ENCODE measurements around the gene MYRFL. TPM values are rescaled to one million over a fixed set of nuclear protein-coding genes. Genes with fewer than 3 reads are reported as not detected.
"Not testable (repeated sequence)": the region's sequence is repeated elsewhere in the genome, so short reads cannot be mapped to it uniquely, and the experiment has no call there.

Gene MYRFL
- total and polyA plus RNA-seq, 12 donors: 0.10 to 0.51 (median 0.30) TPM; not detected in 4

DNA sequence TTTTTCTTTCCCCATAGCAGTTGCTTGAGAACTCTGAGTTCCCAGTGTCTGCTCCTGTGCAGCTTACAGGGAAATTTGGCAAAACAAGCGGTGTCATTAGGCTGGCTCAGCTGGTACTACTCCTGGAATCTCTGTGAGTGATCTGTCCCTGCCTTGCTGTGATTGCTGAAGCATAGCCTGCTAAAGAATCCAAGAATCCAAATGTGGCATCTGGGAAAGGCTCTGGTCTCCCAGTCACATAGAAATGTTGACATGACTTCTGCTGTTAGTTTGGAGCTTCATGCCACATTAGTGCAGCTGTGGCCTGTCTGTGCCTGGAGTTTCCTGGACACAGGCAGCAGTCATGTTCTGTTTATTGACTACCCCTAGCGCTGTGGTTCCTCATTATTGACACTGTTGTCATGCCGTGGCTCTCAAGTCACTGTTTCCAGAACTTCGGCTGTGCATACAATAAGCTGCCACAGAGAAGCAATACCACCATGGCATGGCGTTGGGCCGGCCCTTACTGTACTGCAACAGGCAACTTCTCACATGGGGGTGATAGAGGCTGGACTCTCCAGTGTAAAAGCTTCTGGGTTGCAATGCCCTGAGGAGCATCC lies 166.8 kb downstream of the MYRFL start:
- Histone ChIP-seq H3K36me3 (no peaks in the 10 kb centered on the region), H3K9me3 (peaks cover 0 to 6% (median 0%) of the 10 kb centered on the region in 11 donors), H3K27me3 (no peaks in the 10 kb centered on the region), H3K27ac (no peak overlapping the region), H3K4me3 (no peak overlapping the region), H3K4me1 (peaks cover 0 to 26% (median 18%) of the 10 kb centered on the region in 9 donors)
- TF ChIP-seq, protein P1, sequence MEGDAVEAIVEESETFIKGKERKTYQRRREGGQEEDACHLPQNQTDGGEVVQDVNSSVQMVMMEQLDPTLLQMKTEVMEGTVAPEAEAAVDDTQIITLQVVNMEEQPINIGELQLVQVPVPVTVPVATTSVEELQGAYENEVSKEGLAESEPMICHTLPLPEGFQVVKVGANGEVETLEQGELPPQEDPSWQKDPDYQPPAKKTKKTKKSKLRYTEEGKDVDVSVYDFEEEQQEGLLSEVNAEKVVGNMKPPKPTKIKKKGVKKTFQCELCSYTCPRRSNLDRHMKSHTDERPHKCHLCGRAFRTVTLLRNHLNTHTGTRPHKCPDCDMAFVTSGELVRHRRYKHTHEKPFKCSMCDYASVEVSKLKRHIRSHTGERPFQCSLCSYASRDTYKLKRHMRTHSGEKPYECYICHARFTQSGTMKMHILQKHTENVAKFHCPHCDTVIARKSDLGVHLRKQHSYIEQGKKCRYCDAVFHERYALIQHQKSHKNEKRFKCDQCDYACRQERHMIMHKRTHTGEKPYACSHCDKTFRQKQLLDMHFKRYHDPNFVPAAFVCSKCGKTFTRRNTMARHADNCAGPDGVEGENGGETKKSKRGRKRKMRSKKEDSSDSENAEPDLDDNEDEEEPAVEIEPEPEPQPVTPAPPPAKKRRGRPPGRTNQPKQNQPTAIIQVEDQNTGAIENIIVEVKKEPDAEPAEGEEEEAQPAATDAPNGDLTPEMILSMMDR (IDR thresholded peaks at IDR 0.05): no peak
- ATAC-seq (no peak), DNase-seq (no peak)
- WGBS, 2 donors: 88 to 91% methylated on average over 6 of the region's 6 CpGs
- intact Hi-C loops (cut with DNase I): loop anchor here in 1 of 10 donors (5.0 kb wide), 1 partner anchor 89 kb away; no protein-coding TSS in a partner anchor

- Histone ChIP-seq H3K9me3 (peaks cover 0 to 6% (median 0%) of the 10 kb centered on the region in 11 donors), H3K27ac (no peak overlapping the region), H3K36me3 (no peaks in the 10 kb centered on the region), H3K4me1 (peaks cover 0 to 11% (median 6%) of the 10 kb centered on the region in 9 donors), H3K27me3 (no peaks in the 10 kb centered on the region), H3K4me3 (no peak overlapping the region)
- intact Hi-C loops (cut with DNase I): loop anchor here in 1 of 10 donors (5.0 kb wide), 1 partner anchor 91 kb away; no protein-coding TSS in a partner anchor
- 80% methylated on average over 1 of the region's 1 CpG for WGBS, 2 donors
- ATAC-seq: no peak
- TF ChIP-seq, protein P1 (IDR thresholded peaks at IDR 0.05): no peak
- DNase-seq: no peak
Measured at GRCh38 chr12:69993433-69993832, 168.4 kb downstream of the MYRFL start.

DNA sequence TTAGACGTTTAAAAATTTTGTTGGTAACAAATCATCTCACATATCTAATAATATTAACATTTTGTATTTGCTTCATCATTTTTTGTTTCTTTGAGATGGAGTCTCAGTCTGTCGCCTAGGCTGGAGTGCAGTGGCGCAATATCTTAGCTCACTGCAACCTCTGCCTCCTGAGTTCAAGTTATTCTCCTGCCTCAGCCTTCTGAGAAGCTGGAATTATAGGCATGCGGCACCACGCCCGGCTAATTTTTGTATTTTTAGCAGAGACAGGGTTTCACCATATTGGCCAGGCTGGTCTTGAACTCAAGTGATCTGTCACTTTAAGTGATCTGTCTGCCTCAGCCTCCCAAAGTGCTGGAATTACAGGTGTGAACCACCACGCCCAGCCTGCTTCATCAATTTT lies 169.1 kb downstream of the MYRFL start:
- H3K4me1 ChIP-seq, ATAC-seq, H3K27ac ChIP-seq, H3K4me3 ChIP-seq, H3K36me3 ChIP-seq, H3K27me3 ChIP-seq, H3K9me3 ChIP-seq, DNase-seq: not testable (repeated sequence)
- 80 to 90% methylated on average over 7 of the region's 7 CpGs for WGBS, 2 donors
- intact Hi-C loops (cut with DNase I): loop anchor here in 1 of 10 donors (5.0 kb wide), 1 partner anchor 92 kb away; no protein-coding TSS in a partner anchor

DNA sequence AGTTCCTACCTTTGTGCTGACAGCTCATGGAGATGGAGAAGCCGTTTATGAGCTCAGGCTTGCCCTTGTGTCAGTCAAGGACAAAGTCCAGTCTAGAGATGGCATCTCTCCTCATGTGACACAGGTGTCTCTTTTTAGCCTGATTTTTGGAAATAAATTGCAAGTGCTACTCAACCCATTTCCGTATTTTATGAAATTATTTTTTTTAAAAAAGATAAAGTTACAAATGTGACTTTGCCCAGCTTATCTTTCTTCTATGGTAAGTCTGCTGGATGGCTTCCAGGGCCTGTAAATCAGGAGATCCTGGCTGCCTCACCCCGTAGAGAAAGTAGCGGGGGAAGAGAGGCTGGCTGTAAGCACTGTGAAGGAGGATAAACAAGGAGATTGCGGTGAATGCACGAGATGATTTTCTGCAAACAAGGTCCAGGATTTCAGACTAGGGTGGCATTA lies 169.7 kb downstream of the MYRFL start:
- no peaks in the 10 kb centered on the region for H3K4me1 ChIP-seq
- no peaks in the 10 kb centered on the region for H3K36me3 ChIP-seq
- 25 to 33% methylated on average over 6 of the region's 6 CpGs for WGBS, 2 donors
- intact Hi-C loops (cut with DNase I): loop anchor here in 1 of 10 donors (5.0 kb wide), 1 partner anchor 92 kb away; no protein-coding TSS in a partner anchor
- no peak overlapping the region for H3K27ac ChIP-seq
- no peak overlapping the region for H3K4me3 ChIP-seq
- H3K27me3 ChIP-seq: no peaks in the 10 kb centered on the region
- ATAC-seq: no peak
- DNase-seq: no peak
- H3K9me3 ChIP-seq: peaks cover 0 to 6% (median 0%) of the 10 kb centered on the region in 11 donors
- TF ChIP-seq, protein P1 (IDR thresholded peaks at IDR 0.05): no peak

DNA sequence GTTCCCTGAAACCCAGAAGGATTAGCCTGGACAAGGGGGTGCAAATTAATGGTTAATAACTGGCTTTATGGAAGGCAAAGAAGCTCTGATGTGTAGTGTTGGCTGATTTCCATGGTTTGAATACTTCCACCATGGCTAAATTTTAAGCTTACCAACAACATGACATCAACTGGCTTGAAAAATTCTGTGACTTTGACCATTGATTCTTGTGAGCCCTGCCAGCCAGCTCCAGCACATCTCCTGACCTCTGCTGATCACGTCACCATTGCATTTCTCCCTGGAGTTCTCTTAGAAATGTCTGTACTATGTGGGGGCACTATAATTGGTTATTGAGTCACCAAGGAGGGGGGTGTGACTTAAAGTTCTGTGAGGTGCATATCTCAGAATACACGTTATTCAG lies 171.2 kb downstream of the MYRFL start:
- Histone ChIP-seq H3K4me1 (no peaks in the 10 kb centered on the region), H3K27ac (no peak overlapping the region), H3K27me3 (no peaks in the 10 kb centered on the region), H3K9me3 (peaks cover 0 to 6% (median 0%) of the 10 kb centered on the region in 11 donors), H3K4me3 (no peak overlapping the region), H3K36me3 (no peaks in the 10 kb centered on the region)
- DNase-seq (no peak), ATAC-seq (no peak)
- intact Hi-C loops (cut with DNase I): no loop called here
- TF ChIP-seq, protein P1 (IDR thresholded peaks at IDR 0.05): no peak
- 67 to 81% methylated on average over 2 of the region's 2 CpGs for WGBS, 2 donors

Measured in heart right ventricle (tissue), 16 donors.